ENCODE measurements around the gene ZBTB9. TPM values are rescaled to one million over a fixed set of nuclear protein-coding genes. Genes with fewer than 3 reads are reported as not detected.

Gene ZBTB9
- total and polyA plus RNA-seq, 2 donors (not counting 1 experiment from before 2014, with no cell fraction given), result 2.9 to 11.8 TPM

DNA sequence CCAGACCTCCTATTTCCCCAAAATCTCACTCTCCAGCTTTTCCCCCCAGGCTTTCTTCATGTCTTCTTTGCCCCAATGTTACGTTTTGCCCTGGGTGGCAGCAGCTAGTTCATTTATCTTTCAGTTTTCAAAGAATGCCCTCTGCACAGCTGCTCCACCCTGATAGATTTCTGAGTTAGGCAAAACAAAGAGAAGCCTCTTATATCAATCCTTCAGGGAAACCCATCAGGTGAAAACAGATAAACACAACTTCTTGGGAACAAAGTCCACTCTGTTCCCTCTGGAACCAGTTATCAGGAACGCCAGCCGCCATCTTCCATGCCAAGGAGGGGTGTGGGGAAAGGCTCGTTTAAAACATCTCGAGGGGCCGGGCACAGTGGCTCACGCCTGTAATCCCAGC is 34.0 kb downstream of the ZBTB9 start:
- Mint-ChIP-seq H3K9me3 (ENCODE audit: insufficient read depth) (no peaks in the 10 kb centered on the region), H3K4me3 (no peak overlapping the region), H3K4me1 (no peaks in the 10 kb centered on the region), H3K27ac (no peak overlapping the region), H3K27me3 (peaks cover 8% of the 10 kb centered on the region)
- Histone ChIP-seq H3K27me3 (replicated peaks in 1 of 4; ENCODE audit: control extremely low read depth in 1 of 4, control insufficient read depth in 3 of 4, insufficient read depth in 4 of 4, low read length in 3 of 4) (no peaks in the 10 kb centered on the region), H3K4me1 (ENCODE audit: control insufficient read depth in 2 of 2, insufficient read depth in 2 of 2, low read length in 2 of 2) (no peaks in the 10 kb centered on the region), H3K9me3 (ENCODE audit: control extremely low read depth in 1 of 3, control insufficient read depth in 2 of 3, insufficient read depth in 1 of 3, low read length in 2 of 3) (no peaks in the 10 kb centered on the region), H3K4me3 (ENCODE audit: control extremely low read depth in 1 of 5, extremely low read depth in 1 of 5, insufficient read depth in 1 of 5, low read depth in 2 of 5, low read length in 4 of 5) (no peak overlapping the region), H3K4me2 (replicated peaks; ENCODE audit: low read depth, low read length, poor library complexity, severe bottlenecking) (no peak overlapping the region), H3K36me3 (replicated peaks in 1 of 2; ENCODE audit: control extremely low read depth in 1 of 2, control insufficient read depth in 1 of 2, extremely low read depth in 1 of 2, insufficient read depth in 2 of 2, low read length in 1 of 2) (no peaks in the 10 kb centered on the region), H3K79me2 (ENCODE audit: control insufficient read depth, insufficient read depth, low read length) (no peaks in the 10 kb centered on the region), H3K9ac (ENCODE audit: low read length) (no peak overlapping the region), H4K20me1 (ENCODE audit: control insufficient read depth, insufficient read depth, low read length, poor library complexity, severe bottlenecking) (no peaks in the 10 kb centered on the region), H3K27ac (ENCODE audit: low read length in 2 of 2) (no peak overlapping the region), H2AFZ (ENCODE audit: insufficient read depth, low read depth, low read length, poor library complexity, severe bottlenecking) (no peak overlapping the region)
- WGBS (ENCODE audit: insufficient coverage), result 86% methylated on average over 7 of the region's 7 CpGs
- no peak for TF ChIP-seq EZH2 (IDR thresholded peaks at IDR 0.05; ENCODE audit: borderline replicate concordance, insufficient read depth, low read depth, low read length, poor library complexity, severe bottlenecking)
- TF ChIP-seq, protein P1, sequence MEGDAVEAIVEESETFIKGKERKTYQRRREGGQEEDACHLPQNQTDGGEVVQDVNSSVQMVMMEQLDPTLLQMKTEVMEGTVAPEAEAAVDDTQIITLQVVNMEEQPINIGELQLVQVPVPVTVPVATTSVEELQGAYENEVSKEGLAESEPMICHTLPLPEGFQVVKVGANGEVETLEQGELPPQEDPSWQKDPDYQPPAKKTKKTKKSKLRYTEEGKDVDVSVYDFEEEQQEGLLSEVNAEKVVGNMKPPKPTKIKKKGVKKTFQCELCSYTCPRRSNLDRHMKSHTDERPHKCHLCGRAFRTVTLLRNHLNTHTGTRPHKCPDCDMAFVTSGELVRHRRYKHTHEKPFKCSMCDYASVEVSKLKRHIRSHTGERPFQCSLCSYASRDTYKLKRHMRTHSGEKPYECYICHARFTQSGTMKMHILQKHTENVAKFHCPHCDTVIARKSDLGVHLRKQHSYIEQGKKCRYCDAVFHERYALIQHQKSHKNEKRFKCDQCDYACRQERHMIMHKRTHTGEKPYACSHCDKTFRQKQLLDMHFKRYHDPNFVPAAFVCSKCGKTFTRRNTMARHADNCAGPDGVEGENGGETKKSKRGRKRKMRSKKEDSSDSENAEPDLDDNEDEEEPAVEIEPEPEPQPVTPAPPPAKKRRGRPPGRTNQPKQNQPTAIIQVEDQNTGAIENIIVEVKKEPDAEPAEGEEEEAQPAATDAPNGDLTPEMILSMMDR (IDR thresholded peaks at IDR 0.05), result no peak
- ChIA-PET POLR2A (no interaction called here), CTCF (no interaction called here)
- intact Hi-C loops (cut with micrococcal nuclease), result no loop called here
- DNase-seq, result no peak
- ATAC-seq (ENCODE audit: low read depth), result no peak

DNA sequence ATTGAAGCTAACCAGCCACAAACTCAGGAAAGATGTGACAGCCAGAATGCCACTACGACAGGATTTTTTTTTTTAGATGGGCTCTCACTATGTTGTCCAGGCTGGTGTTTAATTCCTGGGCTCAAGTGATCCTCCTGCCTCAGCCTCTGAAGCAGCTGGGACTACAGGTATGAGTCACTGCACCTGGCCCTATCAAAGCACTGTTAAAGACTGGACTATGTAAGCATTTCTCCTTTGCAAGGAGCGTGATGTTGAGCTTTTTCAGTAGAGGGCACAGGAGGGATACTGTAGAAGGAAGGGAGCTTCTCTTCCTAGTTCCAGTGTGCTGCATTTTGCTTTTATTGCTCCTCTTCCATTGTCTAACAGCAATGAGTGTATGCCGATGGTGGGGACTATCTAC is 35.8 kb downstream of the ZBTB9 start:
- no peak overlapping the region for H2AFZ ChIP-seq (ENCODE audit: insufficient read depth, low read depth, low read length, poor library complexity, severe bottlenecking)
- H3K4me3 ChIP-seq (ENCODE audit: control extremely low read depth in 1 of 5, extremely low read depth in 1 of 5, insufficient read depth in 1 of 5, low read depth in 2 of 5, low read length in 4 of 5), result no peak overlapping the region
- ChIA-PET CTCF (no interaction called here), POLR2A (interaction anchor here (0.6 kb wide), 1 partner anchor 64 kb away, joined by 3 read pairs; no protein-coding TSS in a partner anchor)
- H3K36me3 ChIP-seq (replicated peaks in 1 of 2; ENCODE audit: control extremely low read depth in 1 of 2, control insufficient read depth in 1 of 2, extremely low read depth in 1 of 2, insufficient read depth in 2 of 2, low read length in 1 of 2), result no peaks in the 10 kb centered on the region
- 100% methylated on average over 2 of the region's 3 CpGs for WGBS (ENCODE audit: insufficient coverage)
- no peaks in the 10 kb centered on the region for H3K9me3 ChIP-seq (ENCODE audit: control extremely low read depth in 1 of 3, control insufficient read depth in 2 of 3, insufficient read depth in 1 of 3, low read length in 2 of 3)
- TF ChIP-seq, protein P1 (IDR thresholded peaks at IDR 0.05), result no peak
- TF ChIP-seq EZH2 (IDR thresholded peaks at IDR 0.05; ENCODE audit: borderline replicate concordance, insufficient read depth, low read depth, low read length, poor library complexity, severe bottlenecking), result no peak
- Mint-ChIP-seq H3K4me3 (no peak overlapping the region), H3K9me3 (ENCODE audit: insufficient read depth) (no peaks in the 10 kb centered on the region), H3K27ac (no peak overlapping the region), H3K4me1 (no peaks in the 10 kb centered on the region), H3K27me3 (peaks cover 8% of the 10 kb centered on the region)
- no peaks in the 10 kb centered on the region for H3K79me2 ChIP-seq (ENCODE audit: control insufficient read depth, insufficient read depth, low read length)
- no peaks in the 10 kb centered on the region for H3K4me1 ChIP-seq (ENCODE audit: control insufficient read depth in 2 of 2, insufficient read depth in 2 of 2, low read length in 2 of 2)
- no peak for ATAC-seq (ENCODE audit: low read depth)
- DNase-seq, result no peak
- H3K4me2 ChIP-seq (replicated peaks; ENCODE audit: low read depth, low read length, poor library complexity, severe bottlenecking), result no peak overlapping the region
- H3K27ac ChIP-seq (ENCODE audit: low read length in 2 of 2), result no peak overlapping the region
- intact Hi-C loops (cut with micrococcal nuclease), result no loop called here
- no peaks in the 10 kb centered on the region for H3K27me3 ChIP-seq (replicated peaks in 1 of 4; ENCODE audit: control extremely low read depth in 1 of 4, control insufficient read depth in 3 of 4, insufficient read depth in 4 of 4, low read length in 3 of 4)
- no peaks in the 10 kb centered on the region for H4K20me1 ChIP-seq (ENCODE audit: control insufficient read depth, insufficient read depth, low read length, poor library complexity, severe bottlenecking)
- H3K9ac ChIP-seq (ENCODE audit: low read length), result no peak overlapping the region

All from B cell (primary cell).